Left ventricle myocardium inferior (tissue), 1 donor: ENCODE data around the gene POMZP3. TPM values are rescaled to one million over a fixed set of nuclear protein-coding genes. Genes with fewer than 3 reads are reported as not detected.
"Not testable (repeated sequence)": the region's sequence is repeated elsewhere in the genome, so short reads cannot be mapped to it uniquely, and the experiment has no call there.

Source experiments
- DNase-seq: peaks from one replicate; pipeline ENCODE4 v3.0.0-alpha.2; 2020
- H3K27ac ChIP-seq: fragments of 200-600 bp; replicated peaks from 2 replicates; pipeline ENCODE4 v1.8.0; 2021
- H3K27me3 ChIP-seq: fragments of 200-600 bp; 2 replicates; pipeline ENCODE4 v1.8.0; 2021; ENCODE audit warnings: low read depth
- H3K36me3 ChIP-seq: fragments of 200-600 bp; 2 replicates; pipeline ENCODE4 v1.8.0; 2021
- H3K4me1 ChIP-seq: fragments of 200-600 bp; 2 replicates; pipeline ENCODE4 v1.8.0; 2021
- H3K4me3 ChIP-seq: fragments of 200-600 bp; 2 replicates; pipeline ENCODE4 v1.8.0; 2021; ENCODE audit warnings: mild to moderate bottlenecking, moderate library complexity
- H3K9me3 ChIP-seq: fragments of 200-600 bp; replicated peaks from 2 replicates; pipeline ENCODE4 v1.8.0; 2021
- intact Hi-C: fragments of 100-400 bp; cut with micrococcal nuclease; formaldehyde crosslinking; loops from one replicate; pipeline ENCODE4 v1.11.0; 2022
- total RNA-seq: library from RNA; stranded (reverse); fragmentation: NEBNext Ultra II Directional; extraction: Animal tissue kit (Norgen Biotek cat#: 25700); gene quantifications from one replicate; pipeline ENCODE4 v1.2.1, GENCODE V29; 2021
- donor health status: DM: no; HTN: yes; CAD: no; lungs with severe emphysema.

Gene POMZP3
- total RNA-seq, 1 donor from 2014 or later = 7.8 TPM

DNA sequence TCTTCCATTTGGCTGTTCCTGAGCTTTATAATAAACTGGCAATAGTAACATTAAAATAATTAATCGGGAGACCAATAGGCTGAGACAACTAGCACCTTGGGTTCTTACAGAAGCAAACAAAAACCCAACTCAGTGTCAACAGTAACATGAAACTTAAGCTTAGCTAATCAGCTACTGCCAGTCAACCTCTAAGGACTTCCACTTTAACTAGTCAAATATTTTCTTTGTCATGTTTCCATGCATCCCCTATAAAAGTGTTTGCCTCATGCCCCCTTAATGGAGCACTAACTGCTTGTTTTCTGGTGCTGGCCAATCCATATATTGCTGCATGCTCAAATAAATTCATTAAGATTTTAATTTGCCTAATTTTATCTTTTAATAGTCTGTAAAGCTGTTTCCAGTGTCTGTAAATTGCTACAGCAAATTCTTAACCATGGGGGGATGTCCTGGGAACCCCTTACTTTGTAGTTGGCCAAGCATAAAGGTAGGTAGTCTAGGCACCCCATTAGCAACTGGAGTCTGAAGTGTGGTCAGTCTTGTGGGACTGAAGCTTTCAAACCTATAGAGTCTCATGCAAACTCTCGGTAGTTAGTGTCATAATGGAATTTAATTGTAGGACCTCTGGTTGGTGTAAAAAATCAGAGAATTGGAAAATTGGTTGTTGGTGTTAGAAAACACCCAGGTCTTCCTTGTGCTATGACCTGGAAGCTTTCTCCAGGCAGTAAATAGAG is 40.3 kb downstream of the POMZP3 start:
- H3K27me3 ChIP-seq, intact Hi-C loops, DNase-seq, H3K36me3 ChIP-seq, H3K4me3 ChIP-seq, H3K27ac ChIP-seq, H3K9me3 ChIP-seq: not testable (repeated sequence)
- H3K4me1 ChIP-seq = peaks cover 63% of the 10 kb centered on the region

DNA sequence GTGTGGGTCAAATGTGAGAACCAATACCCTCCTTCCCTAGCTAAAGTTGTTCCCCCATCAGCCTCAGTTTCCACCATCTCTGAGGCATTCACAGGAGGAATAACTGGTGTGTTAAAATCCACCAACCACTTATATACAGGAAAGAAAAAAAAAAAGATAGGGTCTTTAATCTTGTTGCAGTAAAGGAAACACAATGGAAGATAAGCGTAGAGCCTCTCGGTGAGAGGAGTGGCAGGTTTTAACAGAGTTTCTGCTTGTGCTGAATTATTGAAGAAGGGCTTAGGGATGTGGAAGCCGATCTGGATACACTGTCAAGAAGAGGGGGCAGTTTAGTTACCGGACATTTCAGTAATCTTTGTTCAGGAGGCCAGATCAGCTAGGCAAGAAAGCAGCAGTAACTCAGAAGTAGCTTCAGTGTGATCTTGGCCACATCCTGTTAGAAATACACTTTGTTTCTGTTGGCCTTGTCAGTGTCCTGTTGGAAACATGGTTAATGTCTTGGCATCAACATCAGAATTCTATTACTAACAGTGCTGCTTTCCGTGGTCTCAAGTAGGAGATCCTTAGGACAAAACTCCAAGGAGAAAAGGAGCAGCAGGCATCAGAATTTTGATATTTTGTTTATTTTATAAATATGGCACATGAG is 43.3 kb downstream of the POMZP3 start:
- H3K9me3 ChIP-seq, H3K36me3 ChIP-seq, H3K27me3 ChIP-seq, DNase-seq, intact Hi-C loops: not testable (repeated sequence)
- Histone ChIP-seq H3K4me3 (peak overlapping the region; percentile 22), H3K27ac (peak overlapping the region; percentile 81), H3K4me1 (peaks cover 59% of the 10 kb centered on the region)

DNA sequence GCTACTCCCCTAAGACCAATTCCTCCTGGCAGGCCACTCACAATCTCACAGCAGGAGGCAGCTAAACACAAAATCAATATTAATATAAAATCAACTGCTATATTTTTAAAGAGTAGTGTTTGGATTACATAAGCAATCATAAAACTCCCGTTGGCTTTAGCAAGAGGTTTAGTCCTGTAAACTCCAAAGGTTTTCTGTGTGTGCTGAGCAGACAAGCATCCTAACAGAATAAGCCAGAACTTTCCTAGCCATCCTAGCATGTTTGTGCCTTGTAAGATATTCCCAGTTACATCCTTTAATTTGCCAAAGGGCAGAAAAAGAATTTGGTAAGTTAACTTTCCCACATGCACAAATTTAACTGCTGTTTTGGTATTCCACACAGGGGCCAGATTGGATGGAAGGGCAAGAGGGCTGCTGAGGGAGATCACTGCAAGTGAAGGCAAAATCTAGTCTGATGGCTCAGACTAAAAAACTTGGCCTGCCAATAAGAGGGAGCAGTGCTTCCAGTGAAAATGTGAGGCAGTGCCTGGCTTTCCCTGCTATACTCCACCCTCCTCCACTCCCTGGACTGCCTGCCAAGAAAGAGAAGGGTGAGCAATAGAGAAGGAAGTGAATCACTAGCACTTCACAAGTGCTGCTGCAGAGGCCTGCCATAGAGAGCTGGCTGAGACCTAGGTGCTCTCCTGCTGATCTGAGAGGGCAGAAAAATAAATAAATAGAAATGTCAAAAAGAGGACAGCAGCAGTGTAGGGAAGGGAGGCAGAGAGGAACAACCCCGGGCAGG is 44.0 kb downstream of the POMZP3 start:
- DNase-seq = peak; percentile 76
- H3K27me3 ChIP-seq, H3K9me3 ChIP-seq, intact Hi-C loops, H3K36me3 ChIP-seq: not testable (repeated sequence)
- Histone ChIP-seq H3K27ac (peak overlapping the region; percentile 81), H3K4me3 (peak overlapping the region; percentile 22), H3K4me1 (peaks cover 55% of the 10 kb centered on the region)

DNA sequence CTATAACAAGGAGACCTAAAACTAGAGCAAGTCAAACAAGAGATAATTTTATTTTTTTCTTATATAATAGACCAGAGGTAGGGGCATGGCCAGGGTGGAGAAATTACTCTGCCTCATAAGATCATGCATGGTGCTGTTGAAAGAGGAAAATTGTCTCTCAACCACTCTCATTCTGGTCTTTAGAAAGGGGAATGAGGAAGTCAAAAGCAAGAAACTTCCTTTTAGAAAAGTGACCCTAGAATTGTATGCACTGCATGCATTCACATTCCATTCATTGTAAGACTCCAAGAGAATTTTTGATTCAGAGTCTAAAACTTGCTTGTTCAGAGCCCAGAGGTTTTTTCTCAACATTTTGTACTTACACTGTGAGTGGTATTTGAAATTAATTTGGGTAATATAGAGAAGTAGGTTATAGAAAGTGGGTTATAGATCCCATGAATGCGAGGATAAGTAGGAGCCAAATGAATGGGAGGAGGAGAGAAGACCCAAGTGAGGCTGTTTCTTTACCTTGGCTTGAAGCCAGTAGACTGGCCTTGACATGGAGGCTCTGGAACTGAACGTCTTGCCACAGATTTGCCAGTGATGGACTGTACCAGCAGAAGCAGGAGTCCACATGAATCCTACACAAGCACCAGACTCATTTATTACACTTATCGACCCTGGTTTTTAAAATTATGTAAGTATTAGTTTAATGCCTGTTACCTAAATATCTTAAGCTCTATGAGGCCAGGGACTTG is 51.0 kb downstream of the POMZP3 start:
- DNase-seq, H3K36me3 ChIP-seq, H3K27ac ChIP-seq, H3K27me3 ChIP-seq, intact Hi-C loops, H3K9me3 ChIP-seq, H3K4me3 ChIP-seq: not testable (repeated sequence)
- peaks cover 15% of the 10 kb centered on the region for H3K4me1 ChIP-seq

DNA sequence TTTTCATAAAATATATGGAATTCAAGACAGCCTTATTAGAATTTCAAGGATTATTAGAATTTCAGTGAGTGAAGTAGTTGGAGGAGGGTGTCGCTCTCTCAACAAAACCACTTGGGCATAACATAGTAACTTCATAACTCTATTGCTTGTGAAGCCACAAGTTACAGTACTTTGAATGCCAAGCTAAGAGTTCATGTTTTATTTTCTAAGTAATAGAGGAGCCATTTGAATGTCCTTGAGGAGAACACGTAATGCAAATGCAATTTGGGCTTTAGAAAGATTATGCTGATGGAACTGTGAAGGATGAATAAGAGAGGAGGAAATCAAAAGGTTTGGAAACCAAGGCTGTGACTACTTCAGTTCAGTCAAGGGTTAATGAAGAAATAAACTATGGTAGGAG is 51.6 kb downstream of the POMZP3 start:
- intact Hi-C loops, H3K27me3 ChIP-seq, H3K27ac ChIP-seq, H3K4me3 ChIP-seq, DNase-seq, H3K36me3 ChIP-seq, H3K9me3 ChIP-seq: not testable (repeated sequence)
- peaks cover 15% of the 10 kb centered on the region for H3K4me1 ChIP-seq

DNA sequence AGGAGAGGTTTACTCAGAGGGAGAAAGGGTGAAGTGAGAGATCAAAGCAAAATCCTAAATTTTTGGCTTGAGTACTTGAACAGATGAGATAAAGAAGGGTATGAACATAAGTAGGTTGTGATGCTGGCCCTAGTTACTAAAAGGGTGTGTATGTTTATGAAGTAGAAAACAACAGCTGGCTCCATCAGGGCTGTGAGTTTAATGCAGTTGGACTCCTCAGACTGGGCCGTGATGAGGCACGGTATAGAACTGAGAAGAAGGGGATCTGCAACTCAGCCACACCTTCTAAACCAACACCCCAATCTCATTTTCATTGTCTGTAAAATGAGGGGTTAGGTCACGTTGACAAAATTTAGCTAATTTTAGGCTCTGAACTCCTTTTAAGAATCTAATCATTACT is 54.8 kb downstream of the POMZP3 start:
- H3K4me3 ChIP-seq, H3K9me3 ChIP-seq, DNase-seq, H3K36me3 ChIP-seq, H3K27ac ChIP-seq, H3K27me3 ChIP-seq, intact Hi-C loops: not testable (repeated sequence)
- H3K4me1 ChIP-seq = peaks cover 28% of the 10 kb centered on the region

DNA sequence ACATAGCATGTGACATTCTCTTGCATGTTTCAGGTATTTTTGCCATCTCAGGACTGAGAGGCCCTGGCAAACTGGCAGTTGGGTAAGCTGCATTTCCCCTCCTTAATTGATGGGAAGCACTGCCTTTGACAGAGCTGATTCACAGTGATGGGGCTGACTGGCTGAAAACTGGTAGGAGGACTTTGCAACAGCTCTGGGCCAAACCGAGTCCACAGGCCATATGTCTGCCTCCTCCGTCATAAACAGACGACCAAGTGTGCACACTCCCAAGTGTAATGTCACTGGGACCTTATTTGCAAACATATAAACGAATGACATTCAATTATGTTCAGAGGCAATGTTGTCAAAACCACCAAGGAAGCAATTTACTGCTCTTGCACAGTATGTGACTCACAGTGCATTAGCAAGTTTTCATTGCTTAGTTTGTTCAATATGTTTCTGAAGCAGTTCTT is 56.7 kb downstream of the POMZP3 start:
- DNase-seq, H3K27me3 ChIP-seq, intact Hi-C loops, H3K36me3 ChIP-seq, H3K27ac ChIP-seq, H3K4me3 ChIP-seq, H3K9me3 ChIP-seq: not testable (repeated sequence)
- H3K4me1 ChIP-seq = peaks cover 22% of the 10 kb centered on the region

DNA sequence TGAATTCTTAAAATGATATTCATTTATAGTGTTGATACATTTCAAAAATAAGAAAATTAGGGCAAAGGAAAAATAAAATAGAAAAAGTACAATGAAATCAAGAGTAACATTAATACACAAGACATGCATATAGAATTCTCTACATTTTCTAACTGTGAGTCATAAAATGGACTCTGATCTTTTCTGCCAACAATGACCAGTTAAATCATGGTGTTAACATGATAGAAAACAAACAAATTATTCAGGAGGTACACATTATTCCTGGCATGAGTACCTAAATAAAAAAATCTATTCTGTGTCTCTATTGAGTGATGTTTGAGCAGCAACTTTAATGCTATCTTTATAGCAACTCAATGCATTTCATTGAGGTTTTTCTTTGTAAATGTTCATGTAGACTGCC is 58.3 kb downstream of the POMZP3 start:
- intact Hi-C loops, DNase-seq, H3K9me3 ChIP-seq, H3K27me3 ChIP-seq, H3K27ac ChIP-seq, H3K4me3 ChIP-seq, H3K36me3 ChIP-seq: not testable (repeated sequence)
- peaks cover 22% of the 10 kb centered on the region for H3K4me1 ChIP-seq

DNA sequence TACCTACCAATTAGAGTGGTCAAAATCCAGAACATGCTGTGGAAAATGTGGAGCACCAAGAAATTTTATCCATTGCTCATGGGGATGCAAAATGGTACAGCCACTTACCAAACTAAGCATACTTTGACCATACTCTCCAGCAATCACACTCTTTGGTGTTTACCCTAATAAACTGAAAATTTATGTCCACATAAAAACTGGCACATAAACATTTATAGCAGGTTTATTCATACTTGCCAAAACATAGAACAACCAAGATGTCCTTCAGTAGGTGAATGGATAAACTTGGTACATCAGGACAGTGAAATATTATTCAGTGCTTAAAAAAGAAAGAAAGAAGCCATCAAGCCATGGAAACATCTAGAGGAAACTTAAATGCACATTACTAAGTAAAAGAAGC is 59.3 kb downstream of the POMZP3 start:
- H3K36me3 ChIP-seq, intact Hi-C loops, H3K27me3 ChIP-seq, H3K4me3 ChIP-seq, H3K9me3 ChIP-seq, DNase-seq, H3K27ac ChIP-seq: not testable (repeated sequence)
- H3K4me1 ChIP-seq = peaks cover 22% of the 10 kb centered on the region

DNA sequence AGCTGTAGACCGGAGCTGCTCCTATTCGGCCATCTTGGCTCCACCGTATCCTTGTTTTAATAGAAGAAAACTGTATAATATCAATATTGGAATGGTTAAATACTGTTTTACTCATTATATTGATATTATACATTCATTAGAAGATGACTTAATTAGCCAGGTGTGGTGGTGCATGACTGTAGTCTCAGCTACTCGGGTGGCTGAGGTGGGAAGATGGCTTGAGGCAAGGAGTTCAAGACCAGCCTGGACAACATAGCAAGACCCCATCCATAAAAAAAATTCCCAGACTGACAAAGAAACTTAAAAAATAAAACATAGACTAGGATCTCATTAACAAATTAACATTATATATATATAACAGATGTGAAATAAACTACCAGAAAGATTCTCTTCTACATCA is 59.8 kb downstream of the POMZP3 start:
- H3K27ac ChIP-seq, H3K9me3 ChIP-seq, H3K4me3 ChIP-seq, H3K27me3 ChIP-seq, H3K36me3 ChIP-seq, DNase-seq, intact Hi-C loops: not testable (repeated sequence)
- peaks cover 17% of the 10 kb centered on the region for H3K4me1 ChIP-seq

DNA sequence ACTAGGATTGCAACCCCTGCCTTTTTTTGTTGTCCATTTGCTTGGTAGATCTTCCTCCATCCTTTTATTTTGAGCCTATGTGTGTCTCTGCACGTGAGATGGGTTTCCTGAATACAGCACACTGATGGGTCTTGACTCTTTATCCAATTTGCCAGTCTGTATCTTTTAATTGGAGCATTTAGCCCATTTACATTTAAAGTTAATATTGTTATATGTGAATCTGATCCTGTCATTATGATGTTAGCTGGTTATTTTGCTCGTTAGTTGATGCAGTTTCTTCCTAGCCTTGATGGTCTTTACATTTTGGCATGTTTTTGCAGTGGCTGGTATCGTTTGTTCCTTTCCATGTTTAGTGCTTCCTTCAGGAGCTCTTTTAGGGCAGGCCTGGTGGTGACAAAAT is 62.1 kb downstream of the POMZP3 start:
- H3K27me3 ChIP-seq, H3K4me1 ChIP-seq, DNase-seq, intact Hi-C loops, H3K36me3 ChIP-seq, H3K9me3 ChIP-seq, H3K4me3 ChIP-seq, H3K27ac ChIP-seq: not testable (repeated sequence)

DNA sequence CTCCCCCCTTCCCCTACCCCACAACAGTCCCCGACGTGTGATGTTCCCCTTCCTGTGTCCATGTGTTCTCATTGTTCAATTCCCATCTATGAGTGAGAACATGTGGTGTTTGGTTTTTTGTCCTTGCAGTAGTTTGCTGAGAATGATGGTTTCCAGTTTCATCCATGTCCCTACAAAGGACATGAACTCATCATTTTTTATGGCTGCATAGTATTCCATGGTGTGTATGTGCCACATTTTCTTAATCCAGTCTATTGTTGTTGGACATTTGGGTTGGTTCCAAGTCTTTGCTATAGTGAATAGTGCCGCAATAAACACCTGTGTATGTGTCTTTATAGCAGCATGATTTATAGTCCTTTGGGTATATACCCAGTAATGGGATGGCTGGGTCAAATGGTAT is 65.7 kb downstream of the POMZP3 start:
- H3K27me3 ChIP-seq, H3K4me3 ChIP-seq, H3K36me3 ChIP-seq, H3K4me1 ChIP-seq, H3K27ac ChIP-seq, intact Hi-C loops, H3K9me3 ChIP-seq, DNase-seq: not testable (repeated sequence)

DNA sequence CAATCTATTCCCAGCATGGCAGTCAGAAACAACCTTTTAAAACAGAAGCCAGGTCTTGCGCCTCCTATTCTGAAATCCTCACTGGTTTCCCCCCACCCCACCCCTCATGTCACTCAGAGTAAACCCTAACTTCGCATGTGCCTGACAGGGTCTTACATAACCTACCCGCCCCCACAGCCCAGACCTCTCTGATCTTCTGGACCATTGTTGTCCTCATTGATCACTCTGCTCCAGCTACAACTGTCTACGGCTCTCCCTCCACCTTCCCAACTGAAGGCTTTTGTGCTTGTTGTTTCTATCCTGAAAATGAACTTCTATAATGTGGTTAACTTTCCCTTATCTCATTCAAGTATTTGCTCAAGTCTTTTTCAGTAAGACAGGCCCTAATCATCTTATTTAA is 66.9 kb downstream of the POMZP3 start:
- H3K4me3 ChIP-seq, H3K9me3 ChIP-seq, H3K27me3 ChIP-seq, intact Hi-C loops, DNase-seq, H3K27ac ChIP-seq, H3K36me3 ChIP-seq: not testable (repeated sequence)
- peaks cover 12% of the 10 kb centered on the region for H3K4me1 ChIP-seq
